ENCODE results near the gene C12orf75.

C12orf75 gene

DNA sequence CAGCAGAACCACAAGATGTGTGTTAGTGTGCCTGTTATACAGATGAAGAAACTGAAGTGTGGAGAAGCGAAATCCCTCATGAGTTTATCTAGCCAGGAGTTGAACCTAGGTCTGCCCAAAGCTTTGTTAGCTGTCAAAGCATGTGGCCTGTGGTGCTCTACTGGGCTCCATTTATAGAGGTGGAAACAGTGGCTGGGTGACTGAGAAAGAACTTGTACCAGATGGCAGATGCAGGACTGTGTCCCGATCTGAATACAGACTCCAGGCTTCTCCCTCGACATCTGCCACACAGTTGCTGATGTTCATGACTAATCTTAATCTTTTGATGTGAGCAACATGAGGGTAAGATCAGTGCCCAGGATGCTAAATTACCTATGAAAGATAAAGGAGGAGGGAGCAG lies 89.1 kb downstream of the C12orf75 start:
- Histone ChIP-seq H3K36me3 (no peaks in the 10 kb centered on the region), H3K9me3 (ENCODE audit: severe bottlenecking) (no peaks in the 10 kb centered on the region), H3K27ac (no peak overlapping the region), H3K27me3 (ENCODE audit: insufficient read depth, low read depth, severe bottlenecking) (no peaks in the 10 kb centered on the region), H3K4me3 (ENCODE audit: low read depth, low read length) (no peak overlapping the region)
- no peak for DNase-seq
- TF ChIP-seq, protein P1, sequence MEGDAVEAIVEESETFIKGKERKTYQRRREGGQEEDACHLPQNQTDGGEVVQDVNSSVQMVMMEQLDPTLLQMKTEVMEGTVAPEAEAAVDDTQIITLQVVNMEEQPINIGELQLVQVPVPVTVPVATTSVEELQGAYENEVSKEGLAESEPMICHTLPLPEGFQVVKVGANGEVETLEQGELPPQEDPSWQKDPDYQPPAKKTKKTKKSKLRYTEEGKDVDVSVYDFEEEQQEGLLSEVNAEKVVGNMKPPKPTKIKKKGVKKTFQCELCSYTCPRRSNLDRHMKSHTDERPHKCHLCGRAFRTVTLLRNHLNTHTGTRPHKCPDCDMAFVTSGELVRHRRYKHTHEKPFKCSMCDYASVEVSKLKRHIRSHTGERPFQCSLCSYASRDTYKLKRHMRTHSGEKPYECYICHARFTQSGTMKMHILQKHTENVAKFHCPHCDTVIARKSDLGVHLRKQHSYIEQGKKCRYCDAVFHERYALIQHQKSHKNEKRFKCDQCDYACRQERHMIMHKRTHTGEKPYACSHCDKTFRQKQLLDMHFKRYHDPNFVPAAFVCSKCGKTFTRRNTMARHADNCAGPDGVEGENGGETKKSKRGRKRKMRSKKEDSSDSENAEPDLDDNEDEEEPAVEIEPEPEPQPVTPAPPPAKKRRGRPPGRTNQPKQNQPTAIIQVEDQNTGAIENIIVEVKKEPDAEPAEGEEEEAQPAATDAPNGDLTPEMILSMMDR (IDR thresholded peaks at IDR 0.05; ENCODE audit: low read depth, low read length) = no peak

DNA sequence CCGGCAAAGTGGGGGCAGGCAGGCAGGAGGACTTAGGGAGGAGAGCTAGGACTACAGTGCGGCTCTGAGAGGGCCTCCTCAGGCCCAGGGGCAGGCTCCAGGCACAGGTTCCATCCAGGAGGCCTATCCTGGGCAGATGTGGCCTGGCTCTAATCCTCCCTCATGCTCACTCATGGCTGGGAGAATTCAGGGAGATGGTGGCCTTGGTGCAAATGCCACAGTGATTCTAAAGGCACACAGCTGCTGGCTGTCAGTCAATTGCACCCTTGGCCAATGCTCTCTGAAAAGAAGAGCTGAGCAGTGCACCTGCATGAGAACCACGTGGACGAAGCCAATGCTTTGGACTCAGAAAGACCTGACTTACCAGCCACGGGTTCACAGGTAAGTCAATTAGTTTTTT lies 89.6 kb downstream of the C12orf75 start:
- TF ChIP-seq, protein P1 (IDR thresholded peaks at IDR 0.05; ENCODE audit: low read depth, low read length) = no peak
- DNase-seq = no peak
- H3K27me3 ChIP-seq (ENCODE audit: insufficient read depth, low read depth, severe bottlenecking) = no peaks in the 10 kb centered on the region
- H3K9me3 ChIP-seq (ENCODE audit: severe bottlenecking) = no peaks in the 10 kb centered on the region
- H3K36me3 ChIP-seq = no peaks in the 10 kb centered on the region
- H3K27ac ChIP-seq = no peak overlapping the region
- H3K4me3 ChIP-seq (ENCODE audit: low read depth, low read length) = no peak overlapping the region

DNA sequence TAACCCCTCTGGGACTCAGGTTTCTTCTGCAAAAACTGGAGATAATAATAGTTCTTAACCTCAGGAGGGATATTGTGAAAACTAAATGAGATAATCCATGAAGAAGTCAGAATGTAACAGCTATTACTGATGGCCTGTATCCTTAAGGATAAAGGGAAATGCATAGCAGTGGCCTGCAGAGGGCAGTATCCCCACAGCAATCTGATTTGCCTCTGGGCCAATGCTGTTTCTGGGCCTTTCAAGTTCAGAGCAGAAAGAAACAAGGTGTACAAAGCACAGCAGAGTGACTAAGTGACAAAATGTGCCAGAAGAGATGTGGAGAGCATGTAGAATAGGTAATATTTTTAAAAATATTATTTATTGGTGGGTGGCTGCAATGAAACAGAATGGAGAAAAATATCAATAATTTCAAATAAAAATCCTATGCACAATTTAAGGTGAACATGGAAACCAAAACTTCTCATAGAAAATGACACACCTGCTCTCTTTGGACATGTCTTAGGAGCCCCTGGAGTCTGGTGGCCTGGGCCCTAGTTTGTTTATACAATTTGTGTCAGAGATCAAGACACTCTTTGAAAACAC lies 90.3 kb downstream of the C12orf75 start:
- Histone ChIP-seq H3K9me3 (ENCODE audit: severe bottlenecking) (no peaks in the 10 kb centered on the region), H3K27ac (no peak overlapping the region), H3K27me3 (ENCODE audit: insufficient read depth, low read depth, severe bottlenecking) (no peaks in the 10 kb centered on the region), H3K4me3 (ENCODE audit: low read depth, low read length) (no peak overlapping the region), H3K36me3 (no peaks in the 10 kb centered on the region)
- TF ChIP-seq, protein P1 (IDR thresholded peaks at IDR 0.05; ENCODE audit: low read depth, low read length) = peak; percentile 75
- peak; percentile 69 for DNase-seq
